Lower lobe of right lung (tissue), 2 donors: Measurements from ENCODE around the gene ELP1. TPM values are rescaled to one million over a fixed set of nuclear protein-coding genes. Genes with fewer than 3 reads are reported as not detected.
"Not testable (repeated sequence)": the region's sequence is repeated elsewhere in the genome, so short reads cannot be mapped to it uniquely, and the experiment has no call there.

ENCODE experiments used
- ATAC-seq, 2 donors: fragments of 200-7000 bp; cut with Tn5 transposase; one replicate each; pipeline ENCODE4 v1.9.1; 2020 to 2022; ENCODE audit warnings: mild to moderate bottlenecking in 2 of 2, moderate library complexity in 2 of 2
- DNase-seq: peaks from one replicate; pipeline ENCODE4 v3.0.0-alpha.2; 2020
- H3K27ac ChIP-seq: fragments of 200-600 bp; one replicate; pipeline ENCODE4 v1.8.0; 2022
- H3K27me3 ChIP-seq: fragments of 200-600 bp; one replicate; pipeline ENCODE4 v1.8.0; 2022; ENCODE audit warnings: low read depth
- H3K36me3 ChIP-seq: fragments of 200-600 bp; one replicate; pipeline ENCODE4 v1.8.0; 2022; ENCODE audit warnings: mild to moderate bottlenecking
- H3K4me1 ChIP-seq: fragments of 200-600 bp; one replicate; pipeline ENCODE4 v1.8.0; 2022
- H3K4me3 ChIP-seq: fragments of 200-600 bp; one replicate; pipeline ENCODE4 v1.8.0; 2022; ENCODE audit warnings: mild to moderate bottlenecking
- H3K9me3 ChIP-seq: fragments of 200-600 bp; one replicate; pipeline ENCODE4 v1.8.0; 2022
- CTCF ChIP-seq: fragments of 200-600 bp; IDR thresholded peaks from one replicate; pipeline ENCODE4 v1.8.0; 2022; ENCODE audit warnings: antibody characterized with exemption, mild to moderate bottlenecking
- intact Hi-C: fragments of 100-400 bp; cut with DNase I; formaldehyde crosslinking; loops from one replicate; pipeline ENCODE4 v1.11.0; 2022
- total RNA-seq: library from RNA; stranded (reverse); fragmentation: NEBNext Ultra II Directional; extraction: Animal tissue kit (Norgen Biotek cat#: 25700); gene quantifications from one replicate; pipeline ENCODE4 v1.2.1, GENCODE V29; 2021
- donor health status: DM: no; HTN: yes; CAD: no; lungs with severe emphysema.

The ELP1 gene
- total RNA-seq, 1 donor from 2014 or later = 25.3 TPM

- no peaks in the 10 kb centered on the region for H3K9me3 ChIP-seq
- no peak for TF ChIP-seq CTCF
- no peak overlapping the region for H3K4me3 ChIP-seq
- ATAC-seq (no peak), DNase-seq (no peak)
- no peaks in the 10 kb centered on the region for H3K36me3 ChIP-seq
- no peak overlapping the region for H3K27ac ChIP-seq
- peaks cover 3% of the 10 kb centered on the region for H3K27me3 ChIP-seq
- H3K4me1 ChIP-seq = no peaks in the 10 kb centered on the region
- intact Hi-C loops = no loop called here
These were observed 88.4 kb downstream of the ELP1 start for GRCh38 chr9:108845507-108845906.

GRCh38 chr9:108844856-108845255 is 89.1 kb downstream of the ELP1 start:
- Histone ChIP-seq H3K4me3 (no peak overlapping the region), H3K36me3 (no peaks in the 10 kb centered on the region), H3K27me3 (peaks cover 3% of the 10 kb centered on the region), H3K4me1 (no peaks in the 10 kb centered on the region), H3K9me3 (no peaks in the 10 kb centered on the region), H3K27ac (no peak overlapping the region)
- ATAC-seq (no peak), DNase-seq (no peak)
- no peak for TF ChIP-seq CTCF
- intact Hi-C loops = no loop called here

- ATAC-seq (no peak), DNase-seq (no peak)
- intact Hi-C loops = no loop called here
These were observed 89.5 kb downstream of the ELP1 start for GRCh38 chr9:108844391-108844790.

GRCh38 chr9:108842610-108843295 is 91.2 kb downstream of the ELP1 start:
- intact Hi-C loops = no loop called here
- DNase-seq = no peak

More at GRCh38 chr9:108844391-108844790, 89.5 kb downstream of the ELP1 start:
- H3K36me3 ChIP-seq = no peaks in the 10 kb centered on the region
- H3K4me3 ChIP-seq = no peak overlapping the region
- H3K4me1 ChIP-seq = no peaks in the 10 kb centered on the region
- no peaks in the 10 kb centered on the region for H3K9me3 ChIP-seq
- H3K27me3 ChIP-seq = peaks cover 3% of the 10 kb centered on the region
- no peak for TF ChIP-seq CTCF
- no peak overlapping the region for H3K27ac ChIP-seq

GRCh38 chr9:108839561-108839960 is 94.4 kb downstream of the ELP1 start:
- intact Hi-C loops, DNase-seq, ATAC-seq: not testable (repeated sequence)

More at GRCh38 chr9:108842610-108843295, 91.2 kb downstream of the ELP1 start:
- TF ChIP-seq CTCF = no peak
- no peaks in the 10 kb centered on the region for H3K36me3 ChIP-seq
- no peak for ATAC-seq
- H3K27ac ChIP-seq = no peak overlapping the region
- no peaks in the 10 kb centered on the region for H3K9me3 ChIP-seq
- no peak overlapping the region for H3K4me3 ChIP-seq
- H3K27me3 ChIP-seq = no peaks in the 10 kb centered on the region
- H3K4me1 ChIP-seq = no peaks in the 10 kb centered on the region

GRCh38 chr9:108838017-108838416 is 95.9 kb downstream of the ELP1 start:
- TF ChIP-seq CTCF = no peak
- intact Hi-C loops = no loop called here
- no peaks in the 10 kb centered on the region for H3K27me3 ChIP-seq
- no peaks in the 10 kb centered on the region for H3K36me3 ChIP-seq
- no peaks in the 10 kb centered on the region for H3K9me3 ChIP-seq
- no peak overlapping the region for H3K4me3 ChIP-seq
- DNase-seq = no peak
- no peak overlapping the region for H3K27ac ChIP-seq
- H3K4me1 ChIP-seq = no peaks in the 10 kb centered on the region
- no peak for ATAC-seq

More at GRCh38 chr9:108839561-108839960, 94.4 kb downstream of the ELP1 start:
- H3K27me3 ChIP-seq, H3K36me3 ChIP-seq, H3K27ac ChIP-seq, H3K4me3 ChIP-seq, H3K9me3 ChIP-seq, H3K4me1 ChIP-seq: not testable (repeated sequence)
